Mucosa of descending colon (tissue), 3 donors: ENCODE measurements around the gene CEP112. TPM values are rescaled to one million over a fixed set of nuclear protein-coding genes. Genes with fewer than 3 reads are reported as not detected.

Experiments
- ATAC-seq: fragments of 200-7000 bp; cut with Tn5 transposase; one replicate; pipeline ENCODE4 v1.9.1; 2020; ENCODE audit warnings: mild to moderate bottlenecking, moderate library complexity
- DNase-seq, 3 donors: peaks; one replicate each; pipeline ENCODE4 v3.0.0-alpha.2; 2020
- H3K36me3 ChIP-seq: fragments of 200-600 bp; one replicate; pipeline ENCODE4 v1.8.0; 2021; ENCODE audit warnings: low read depth, mild to moderate bottlenecking
- H3K4me1 ChIP-seq: fragments of 200-600 bp; one replicate; pipeline ENCODE4 v1.8.0; 2021; ENCODE audit warnings: low read depth, mild to moderate bottlenecking
- H3K4me3 ChIP-seq: fragments of 200-600 bp; one replicate; pipeline ENCODE4 v1.8.0; 2021; ENCODE audit warnings: mild to moderate bottlenecking
- H3K9me3 ChIP-seq: fragments of 200-600 bp; one replicate; pipeline ENCODE4 v1.8.0; 2021; ENCODE audit warnings: mild to moderate bottlenecking
- intact Hi-C, 2 donors: fragments of 100-400 bp; cut with DNase I in 1 of 2; cut with micrococcal nuclease in 1 of 2; formaldehyde crosslinking; loops; one replicate each; pipeline versions ENCODE4 v1.11.0 to v1.11.1; 2022; cut with DNase I, micrococcal nuclease
- total RNA-seq, 3 donors: library from RNA; stranded (reverse); fragmentation: NEBNext Ultra II Directional in 2 of 3; extraction: Animal tissue kit (Norgen Biotek cat#: 25700) in 2 of 3; gene quantifications; one replicate each; pipeline versions ENCODE4 v1.2.1 to v1.2.4, GENCODE V29; 2021 to 2023
- TF ChIP-seq, protein P1 (sequence below): fragments of 200-600 bp; IDR thresholded peaks from one replicate; pipeline ENCODE4 v1.8.0; 2022; ENCODE audit warnings: antibody characterized with exemption, mild to moderate bottlenecking
- donor health status: DM: no; HTN: no; CAD: no; lungs with moderate emphysema.
- donor health status: DM: no; HTN: no; CAD: no.
- donor health status: DM: no; HTN: yes; CAD: no.

The CEP112 gene
- total RNA-seq, 3 donors from 2014 or later = 6.3 to 18.5 (median 7.0) TPM

DNA sequence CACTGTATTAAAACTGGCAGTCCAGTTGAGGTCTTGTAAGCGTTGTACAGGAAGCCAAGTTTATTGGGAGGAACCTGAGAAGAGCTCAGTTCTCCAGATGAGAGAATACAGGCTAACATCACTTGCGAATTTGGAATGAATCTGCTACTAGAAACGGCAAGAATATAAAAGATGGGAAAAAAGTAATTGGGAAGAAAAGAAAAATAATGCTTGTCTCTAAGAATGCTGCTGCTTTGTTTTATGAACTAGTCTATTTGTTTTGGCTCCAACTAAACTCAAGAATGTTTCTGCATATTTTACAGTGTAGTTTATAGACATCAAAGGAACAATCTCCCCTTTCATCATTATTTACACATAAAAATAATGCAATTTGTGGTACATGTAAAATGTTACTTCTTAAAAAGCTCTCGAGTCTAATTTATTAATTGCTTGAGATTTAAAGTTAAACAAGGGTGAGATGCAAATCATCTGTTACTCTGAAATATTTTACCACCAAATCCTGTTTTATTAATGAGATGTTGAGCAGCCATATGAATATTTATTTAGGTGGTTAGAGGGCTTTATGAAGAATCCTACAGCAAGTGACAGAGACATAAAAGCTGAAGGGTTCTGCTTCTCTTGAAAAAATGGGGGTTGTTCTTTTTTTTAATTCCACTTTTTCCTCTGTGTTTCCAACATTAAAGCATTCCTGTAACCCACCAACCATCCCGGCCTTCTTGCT is 468.3 kb downstream of the CEP112 start:
- H3K4me1 ChIP-seq = peaks cover 3% of the 10 kb centered on the region
- DNase-seq = no peak
- H3K4me3 ChIP-seq = no peak overlapping the region
- no peaks in the 10 kb centered on the region for H3K36me3 ChIP-seq
- no peak for ATAC-seq
- intact Hi-C loops = no loop called here
- TF ChIP-seq, protein P1, sequence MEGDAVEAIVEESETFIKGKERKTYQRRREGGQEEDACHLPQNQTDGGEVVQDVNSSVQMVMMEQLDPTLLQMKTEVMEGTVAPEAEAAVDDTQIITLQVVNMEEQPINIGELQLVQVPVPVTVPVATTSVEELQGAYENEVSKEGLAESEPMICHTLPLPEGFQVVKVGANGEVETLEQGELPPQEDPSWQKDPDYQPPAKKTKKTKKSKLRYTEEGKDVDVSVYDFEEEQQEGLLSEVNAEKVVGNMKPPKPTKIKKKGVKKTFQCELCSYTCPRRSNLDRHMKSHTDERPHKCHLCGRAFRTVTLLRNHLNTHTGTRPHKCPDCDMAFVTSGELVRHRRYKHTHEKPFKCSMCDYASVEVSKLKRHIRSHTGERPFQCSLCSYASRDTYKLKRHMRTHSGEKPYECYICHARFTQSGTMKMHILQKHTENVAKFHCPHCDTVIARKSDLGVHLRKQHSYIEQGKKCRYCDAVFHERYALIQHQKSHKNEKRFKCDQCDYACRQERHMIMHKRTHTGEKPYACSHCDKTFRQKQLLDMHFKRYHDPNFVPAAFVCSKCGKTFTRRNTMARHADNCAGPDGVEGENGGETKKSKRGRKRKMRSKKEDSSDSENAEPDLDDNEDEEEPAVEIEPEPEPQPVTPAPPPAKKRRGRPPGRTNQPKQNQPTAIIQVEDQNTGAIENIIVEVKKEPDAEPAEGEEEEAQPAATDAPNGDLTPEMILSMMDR = no peak
- no peaks in the 10 kb centered on the region for H3K9me3 ChIP-seq

GRCh38 chr17:65718601-65719000 is 473.3 kb downstream of the CEP112 start:
- no peaks in the 10 kb centered on the region for H3K36me3 ChIP-seq
- TF ChIP-seq, protein P1 = no peak
- no peak overlapping the region for H3K4me3 ChIP-seq
- ATAC-seq (no peak), DNase-seq (no peak)
- intact Hi-C loops = no loop called here
- H3K9me3 ChIP-seq = no peaks in the 10 kb centered on the region
- H3K4me1 ChIP-seq = no peaks in the 10 kb centered on the region

- no peak for DNase-seq
- H3K9me3 ChIP-seq = no peaks in the 10 kb centered on the region
- TF ChIP-seq, protein P1 = no peak
- H3K4me1 ChIP-seq = no peaks in the 10 kb centered on the region
- intact Hi-C loops = no loop called here
- no peaks in the 10 kb centered on the region for H3K36me3 ChIP-seq
- ATAC-seq = peak; percentile 47
- no peak overlapping the region for H3K4me3 ChIP-seq
Observed at GRCh38 chr17:65712383-65713267, 479.3 kb downstream of the CEP112 start.

DNA sequence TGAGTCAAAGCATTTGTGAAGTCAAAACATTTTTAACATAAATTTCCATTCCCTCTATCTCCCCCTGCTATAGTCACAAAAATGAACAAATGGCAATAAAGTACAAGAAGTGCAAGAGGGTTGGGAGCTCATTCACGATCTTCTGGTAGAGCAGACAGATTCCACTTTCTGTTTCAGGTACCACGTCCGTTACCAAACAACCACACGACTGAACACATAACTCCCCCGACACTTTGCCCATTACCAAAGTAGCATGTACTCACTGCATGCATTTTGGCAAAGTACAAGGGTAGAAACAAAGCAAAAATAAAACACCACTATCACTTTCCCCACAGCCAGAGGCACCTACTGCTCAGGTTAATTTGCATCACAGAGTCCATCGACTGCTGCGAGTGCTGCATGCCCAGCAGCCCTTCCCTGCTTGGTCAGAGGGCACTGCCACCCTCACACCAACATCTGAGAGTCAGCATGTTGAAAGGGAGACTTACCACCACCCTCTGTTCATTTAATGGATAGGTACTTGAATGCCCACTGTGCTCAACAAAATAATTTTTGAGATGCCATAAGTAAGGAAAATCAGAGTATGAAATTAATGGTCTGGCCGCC is 480.2 kb downstream of the CEP112 start:
- Histone ChIP-seq H3K4me1 (no peaks in the 10 kb centered on the region), H3K4me3 (no peak overlapping the region), H3K9me3 (no peaks in the 10 kb centered on the region), H3K36me3 (no peaks in the 10 kb centered on the region)
- intact Hi-C loops = no loop called here
- TF ChIP-seq, protein P1 = no peak
- ATAC-seq = peak; percentile 74
- no peak for DNase-seq

- Histone ChIP-seq H3K4me3 (no peak overlapping the region), H3K36me3 (no peaks in the 10 kb centered on the region), H3K4me1 (no peaks in the 10 kb centered on the region), H3K9me3 (no peaks in the 10 kb centered on the region)
- DNase-seq (no peak), ATAC-seq (no peak)
- TF ChIP-seq, protein P1 = no peak
- intact Hi-C loops = no loop called here
Observed at GRCh38 chr17:65707780-65708179, 484.2 kb downstream of the CEP112 start.
